Endothelial cell of umbilical vein (primary cell): Measurements from ENCODE around the gene ACBD6.

ENCODE experiments used
- CTCF ChIP-seq, 2 donors: IDR thresholded peaks; 1 replicate in 1 of 2; 2 replicates in 1 of 2; pipeline ENCODE4 v1.5.1; 2011; ENCODE audit warnings: low read length in 2 of 2, mild to moderate bottlenecking in 2 of 2, moderate library complexity in 2 of 2, control low read depth in 1 of 2, inconsistent platforms in 1 of 2, low read depth in 1 of 2; ENCODE audit not compliant: insufficient read depth in 1 of 2; ENCODE audit errors: extremely low read depth in 1 of 2
- EZH2 ChIP-seq: IDR thresholded peaks from 2 replicates; pipeline ENCODE4 v1.6.1; 2012; ENCODE audit warnings: borderline replicate concordance, low read depth, mild to moderate bottlenecking, moderate library complexity, low read length, inconsistent platforms; ENCODE audit not compliant: severe bottlenecking
- FOS ChIP-seq: IDR thresholded peaks from 2 replicates; pipeline ENCODE4 v1.6.1; 2011; ENCODE audit warnings: mild to moderate bottlenecking, low read length, moderate library complexity, borderline replicate concordance; ENCODE audit not compliant: insufficient read depth
- GATA2 ChIP-seq: IDR thresholded peaks from 2 replicates; pipeline ENCODE4 v1.7.0; 2011; ENCODE audit warnings: low read depth, mild to moderate bottlenecking, moderate library complexity, mixed read lengths, low read length; ENCODE audit not compliant: insufficient read length, insufficient read depth
- MAX ChIP-seq: IDR thresholded peaks from 2 replicates; pipeline ENCODE4 v1.6.1; 2011; ENCODE audit not compliant: insufficient read depth, insufficient read length
- MYC ChIP-seq: IDR thresholded peaks from one replicate; pipeline ENCODE4 v1.6.1; 2011; ENCODE audit warnings: mild to moderate bottlenecking, low read depth, low read length
- POLR2A ChIP-seq: IDR thresholded peaks from 2 replicates; pipeline ENCODE4 v1.6.1; 2012; ENCODE audit warnings: low read depth, mild to moderate bottlenecking, control low read depth, low read length
- POLR2AphosphoS5 ChIP-seq: IDR thresholded peaks from 2 replicates; pipeline ENCODE4 v1.6.1; 2012; ENCODE audit warnings: low read depth, mild to moderate bottlenecking, control low read depth, low read length, moderate library complexity; ENCODE audit not compliant: insufficient read depth

- no peak for TF ChIP-seq FOS
- no peak for TF ChIP-seq CTCF (IDR thresholded peaks at IDR 0.05; ENCODE audit: extremely low read depth in 1 of 2, insufficient read depth in 1 of 2, low read depth in 1 of 2, low read length in 2 of 2)
- no peak for TF ChIP-seq POLR2AphosphoS5
- TF ChIP-seq MYC: no peak
- no peak for TF ChIP-seq POLR2A
- no peak for TF ChIP-seq EZH2
- TF ChIP-seq GATA2: no peak
- TF ChIP-seq MAX: no peak
Observed at GRCh38 chr1:180288940-180289339, 213.4 kb downstream of the ACBD6 start.
